Small intestine (tissue), 7 donors: ENCODE data around the gene OXNAD1. TPM values are rescaled to one million over a fixed set of nuclear protein-coding genes. Genes with fewer than 3 reads are reported as not detected.
"Not testable (repeated sequence)": the region's sequence is repeated elsewhere in the genome, so short reads cannot be mapped to it uniquely, and the experiment has no call there.

ENCODE experiments used
- DNase-seq, 2 donors: peaks; one replicate each; pipeline versions ENCODE4 v3.0.0 to v3.0.0-alpha.2; 2013
- FAIRE-seq: peaks from 2 replicates; lab custom pipeline; 2012; peaks lifted over from hg19 to GRCh38; lab: Jason Lieb, UNC
- H3K27ac ChIP-seq, 3 donors: one replicate each; pipeline ENCODE4 v1.5.1; 2013; ENCODE audit warnings: low read length in 2 of 3, mild to moderate bottlenecking in 2 of 3, control low read depth in 1 of 3, inconsistent platforms in 1 of 3, low read depth in 1 of 3, moderate library complexity in 1 of 3
- H3K27me3 ChIP-seq, 3 donors: one replicate each; pipeline ENCODE4 v1.6.1; 2013; ENCODE audit warnings: low read length in 3 of 3, inconsistent platforms in 1 of 3; ENCODE audit not compliant: control insufficient read depth in 3 of 3, insufficient read depth in 3 of 3
- H3K36me3 ChIP-seq, 3 donors: one replicate each; pipeline ENCODE4 v1.6.1; 2013; ENCODE audit warnings: low read length in 3 of 3, inconsistent platforms in 1 of 3, low read depth in 1 of 3, mild to moderate bottlenecking in 1 of 3, moderate library complexity in 1 of 3; ENCODE audit not compliant: control insufficient read depth in 3 of 3, insufficient read depth in 2 of 3
- H3K4me1 ChIP-seq, 3 donors: one replicate each; pipeline ENCODE4 v1.6.1; 2013; ENCODE audit warnings: low read length in 2 of 3, inconsistent platforms in 1 of 3, low read depth in 1 of 3, mild to moderate bottlenecking in 1 of 3, moderate library complexity in 1 of 3; ENCODE audit not compliant: control insufficient read depth in 3 of 3, insufficient read depth in 2 of 3
- H3K4me3 ChIP-seq, 3 donors: one replicate each; pipeline ENCODE4 v1.5.1; 2013; ENCODE audit warnings: low read length in 3 of 3, control low read depth in 1 of 3, inconsistent platforms in 1 of 3, low read depth in 1 of 3, mild to moderate bottlenecking in 1 of 3, moderate library complexity in 1 of 3
- H3K9me3 ChIP-seq, 2 donors: one replicate each; pipeline ENCODE4 v1.6.1; 2013; ENCODE audit warnings: low read depth in 1 of 2, low read length in 1 of 2; ENCODE audit not compliant: control insufficient read depth in 2 of 2, insufficient read depth in 1 of 2
- WGBS, 3 donors: extraction: QIAGEN DNeasy Blood & Tissue Kit; methylation state at CpG; one replicate each; pipeline ENCODE4 v1.1.7; 2013; 5-methylcytosine and 5-hydroxymethylcytosine counted together
- polyA plus RNA-seq, 4 donors: library from polyadenylated mRNA; stranded (reverse) in 3 of 4; unstranded in 1 of 4; fragments of 200-250 nt in 3 of 4; fragments of 120-200 nt in 1 of 4; gene quantifications; one replicate each; pipeline versions ENCODE4 v1.2.1 to v1.2.3, GENCODE V29; 2013
- donor health status: healthy with polysubstance abuse.
- donor health status: control.
- donor health status: control.
- donor health status: Bipolar disorder and iron deficiency.
- donor health status: healthy.

The OXNAD1 gene
- polyA plus RNA-seq, 4 donors: 15.3 to 28.4 (median 18.3) TPM

- Histone ChIP-seq H3K36me3 (peaks cover 0 to 20% (median 8%) of the 10 kb centered on the region in 3 donors), H3K27ac (peak overlapping the region in 2 of 3 donors; percentile 36 to 53)
- DNase-seq: no peak
Measured at GRCh38 chr3:16304061-16305010, 39.3 kb downstream of the OXNAD1 start.

DNA sequence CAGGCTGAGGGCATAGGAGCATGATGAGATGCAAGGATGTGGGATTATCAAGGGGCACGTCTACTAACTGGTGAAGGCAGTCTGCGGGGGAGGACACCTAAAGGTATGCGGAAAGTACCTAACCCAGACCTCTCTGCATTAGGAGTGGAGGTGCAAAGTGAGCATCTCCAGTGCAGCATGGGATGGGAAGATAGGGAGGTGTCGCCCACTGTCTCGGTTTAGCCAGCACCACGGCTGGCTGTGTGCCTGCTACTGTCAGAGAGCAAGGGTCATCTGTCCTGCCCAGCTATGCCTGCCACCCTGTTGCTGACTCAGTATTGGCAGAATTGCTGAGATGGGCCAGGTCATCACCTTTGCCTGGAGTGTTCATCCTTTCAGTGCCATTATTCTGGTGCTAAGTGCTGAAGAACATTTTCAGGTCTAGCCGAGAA, 40.1 kb downstream of the OXNAD1 start:
- WGBS, 3 donors: 66 to 71% (median 67%) methylated on average over 7 of the region's 7 CpGs
- peaks cover 0 to 2% (median 0%) of the 10 kb centered on the region in 3 donors for H3K4me1 ChIP-seq
- no peaks in the 10 kb centered on the region for H3K27me3 ChIP-seq
- peak in 1 of 2 donors; percentile 62 for DNase-seq
- H3K27ac ChIP-seq: peak overlapping the region in 1 of 3 donors; percentile 57
- peaks cover 0 to 18% (median 8%) of the 10 kb centered on the region in 3 donors for H3K36me3 ChIP-seq
- H3K4me3 ChIP-seq: no peak overlapping the region
- FAIRE-seq: no peak
- H3K9me3 ChIP-seq: no peaks in the 10 kb centered on the region

More at GRCh38 chr3:16304061-16305010, 39.3 kb downstream of the OXNAD1 start:
- WGBS, 3 donors: 89 to 94% (median 89%) methylated on average over 2 of the region's 2 CpGs
- H3K4me1 ChIP-seq: peaks cover 0 to 2% (median 0%) of the 10 kb centered on the region in 3 donors
- H3K4me3 ChIP-seq: no peak overlapping the region
- FAIRE-seq: no peak
- H3K27me3 ChIP-seq: no peaks in the 10 kb centered on the region
- H3K9me3 ChIP-seq: no peaks in the 10 kb centered on the region

- no peak for DNase-seq
- H3K9me3 ChIP-seq: no peaks in the 10 kb centered on the region
- peaks cover 0 to 28% (median 5%) of the 10 kb centered on the region in 3 donors for H3K36me3 ChIP-seq
- no peaks in the 10 kb centered on the region for H3K27me3 ChIP-seq
- no peak for FAIRE-seq
- 83 to 92% (median 87%) methylated on average over 5 of the region's 5 CpGs for WGBS, 3 donors
- no peak overlapping the region for H3K4me3 ChIP-seq
- H3K4me1 ChIP-seq: peaks cover 2 to 13% (median 11%) of the 10 kb centered on the region in 3 donors
- H3K27ac ChIP-seq: no peak overlapping the region
Measured at GRCh38 chr3:16307832-16308531, 43.0 kb downstream of the OXNAD1 start.

GRCh38 chr3:16308727-16309126, 43.7 kb downstream of the OXNAD1 start:
- no peak overlapping the region for H3K27ac ChIP-seq
- H3K9me3 ChIP-seq: no peaks in the 10 kb centered on the region
- H3K4me3 ChIP-seq: no peak overlapping the region
- no peaks in the 10 kb centered on the region for H3K27me3 ChIP-seq
- DNase-seq: no peak
- FAIRE-seq: no peak
- peaks cover 2 to 13% (median 11%) of the 10 kb centered on the region in 3 donors for H3K4me1 ChIP-seq
- H3K36me3 ChIP-seq: peaks cover 0 to 32% (median 5%) of the 10 kb centered on the region in 3 donors
- WGBS, 3 donors: 94 to 96% (median 96%) methylated on average over 1 of the region's 1 CpG

DNA sequence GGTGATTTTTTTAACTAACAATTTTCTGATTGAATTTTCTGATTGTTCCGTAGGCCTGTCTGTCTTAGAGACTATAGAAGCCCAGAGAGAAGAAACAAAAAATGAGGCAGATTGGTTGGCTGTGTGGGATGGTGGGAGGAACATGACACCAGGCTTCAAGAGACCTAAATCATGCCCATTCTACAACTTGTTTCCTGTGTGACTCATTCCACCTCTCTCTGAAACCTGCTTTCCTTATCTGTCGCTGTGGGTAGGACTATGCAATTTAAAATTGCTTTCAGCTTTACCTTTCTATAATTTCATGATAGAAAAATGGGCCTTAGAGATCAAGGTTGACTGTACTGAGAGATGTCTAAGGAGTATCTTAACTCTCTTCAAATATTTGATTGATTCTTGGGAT, 44.5 kb downstream of the OXNAD1 start:
- DNase-seq (peak in 1 of 2 donors; percentile 62), FAIRE-seq (no peak)
- Histone ChIP-seq H3K4me3 (no peak overlapping the region), H3K9me3 (no peaks in the 10 kb centered on the region), H3K36me3 (peaks cover 0 to 34% (median 5%) of the 10 kb centered on the region in 3 donors), H3K27ac (peak overlapping the region in 1 of 3 donors; percentile 46), H3K27me3 (no peaks in the 10 kb centered on the region), H3K4me1 (peaks cover 2 to 13% (median 11%) of the 10 kb centered on the region in 3 donors)
- WGBS, 3 donors: 17 to 60% (median 32%) methylated on average over 1 to 2 of the region's 2 CpGs

DNA sequence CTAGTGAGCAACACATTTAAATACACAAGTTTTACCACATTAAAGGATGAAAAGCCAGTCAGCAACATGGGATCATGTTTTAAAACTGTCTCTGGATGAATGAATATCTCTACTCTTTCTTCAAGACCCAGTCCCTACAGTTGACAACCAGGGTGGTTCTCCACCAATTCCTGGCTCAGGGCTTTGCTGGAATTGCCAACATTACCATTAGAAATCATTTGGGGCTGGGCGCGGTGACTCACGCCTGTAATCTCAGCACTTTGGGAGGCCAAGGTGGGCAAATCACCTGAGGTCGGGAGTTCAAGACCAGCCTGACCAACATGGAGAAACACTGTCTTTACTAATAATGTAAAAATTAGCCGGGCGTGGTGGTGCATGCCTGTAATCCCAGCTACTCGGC, 45.5 kb downstream of the OXNAD1 start:
- FAIRE-seq, DNase-seq, H3K27ac ChIP-seq, H3K9me3 ChIP-seq, H3K27me3 ChIP-seq, H3K4me3 ChIP-seq: not testable (repeated sequence)
- Histone ChIP-seq H3K4me1 (peaks cover under 1 to 13% (median 11%) of the 10 kb centered on the region in 3 donors), H3K36me3 (peaks cover under 1 to 26% (median 5%) of the 10 kb centered on the region in 3 donors)
- WGBS, 3 donors: 89 to 95% (median 94%) methylated on average over 7 of the region's 7 CpGs

DNA sequence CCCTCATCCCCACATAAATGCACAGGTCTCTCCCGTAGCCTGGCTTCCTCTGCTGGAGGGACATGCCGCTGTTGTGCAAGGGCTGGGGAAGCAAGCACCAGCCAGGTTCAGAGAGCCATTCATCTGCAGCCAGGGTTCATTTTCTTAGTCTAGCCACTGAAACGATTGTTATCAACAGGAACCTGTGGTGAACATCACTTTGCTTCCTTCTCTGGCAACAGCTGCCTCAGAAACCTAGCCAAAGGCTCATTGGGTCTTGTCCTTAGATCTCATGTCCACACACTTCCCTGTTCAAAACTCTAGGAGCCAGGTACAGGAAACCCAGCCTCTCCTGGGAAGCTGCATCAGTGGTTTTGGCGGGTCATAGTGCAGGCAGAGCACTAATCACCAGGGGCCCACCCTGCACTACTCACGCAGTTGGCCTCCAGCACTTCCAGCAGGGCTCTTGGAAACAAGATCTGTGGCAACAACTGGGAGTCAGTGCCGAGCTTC, 47.0 kb downstream of the OXNAD1 start:
- no peaks in the 10 kb centered on the region for H3K27me3 ChIP-seq
- FAIRE-seq: no peak
- 42 to 59% (median 42%) methylated on average over 6 of the region's 6 CpGs for WGBS, 3 donors
- peaks cover 0 to 13% (median 11%) of the 10 kb centered on the region in 3 donors for H3K4me1 ChIP-seq
- no peaks in the 10 kb centered on the region for H3K9me3 ChIP-seq
- peak overlapping the region; percentile 15 to 93 (median 77) for H3K27ac ChIP-seq
- no peak overlapping the region for H3K4me3 ChIP-seq
- peak; percentile 58 for DNase-seq
- H3K36me3 ChIP-seq: peaks cover 4 to 39% (median 5%) of the 10 kb centered on the region in 3 donors
